Inferior parietal cortex (tissue), 1 donor: ENCODE results near the gene ADAM10.
"Not testable (repeated sequence)": the region's sequence is repeated elsewhere in the genome, so short reads cannot be mapped to it uniquely, and the experiment has no call there.

Experiments used
- DNase-seq: peaks from one replicate; pipeline ENCODE4 v3.0.0-alpha.2; 2016; ENCODE audit errors: extremely low spot score

Gene ADAM10

DNA sequence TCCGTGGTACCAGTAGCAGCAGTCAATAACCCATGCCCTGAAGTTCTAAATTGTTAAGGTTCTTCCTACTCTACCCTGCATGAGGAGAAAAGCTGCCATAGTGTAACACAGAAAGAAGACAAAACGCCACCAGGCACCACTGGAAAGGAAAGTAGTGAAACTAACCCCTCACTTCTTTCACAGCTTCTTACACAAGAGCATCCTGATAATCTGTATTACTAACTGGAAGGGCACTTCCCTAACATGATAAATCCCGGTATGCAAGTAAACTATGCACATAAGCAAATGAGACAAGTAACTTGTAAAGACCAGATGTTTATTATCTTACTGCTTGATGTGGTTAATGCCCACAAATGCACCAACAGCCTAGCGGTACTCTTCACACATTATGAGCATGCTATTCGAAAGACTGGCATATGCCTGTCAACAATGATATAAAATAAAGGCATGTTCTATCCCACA is 141.3 kb downstream of the ADAM10 start:
- DNase-seq, result no peak

DNA sequence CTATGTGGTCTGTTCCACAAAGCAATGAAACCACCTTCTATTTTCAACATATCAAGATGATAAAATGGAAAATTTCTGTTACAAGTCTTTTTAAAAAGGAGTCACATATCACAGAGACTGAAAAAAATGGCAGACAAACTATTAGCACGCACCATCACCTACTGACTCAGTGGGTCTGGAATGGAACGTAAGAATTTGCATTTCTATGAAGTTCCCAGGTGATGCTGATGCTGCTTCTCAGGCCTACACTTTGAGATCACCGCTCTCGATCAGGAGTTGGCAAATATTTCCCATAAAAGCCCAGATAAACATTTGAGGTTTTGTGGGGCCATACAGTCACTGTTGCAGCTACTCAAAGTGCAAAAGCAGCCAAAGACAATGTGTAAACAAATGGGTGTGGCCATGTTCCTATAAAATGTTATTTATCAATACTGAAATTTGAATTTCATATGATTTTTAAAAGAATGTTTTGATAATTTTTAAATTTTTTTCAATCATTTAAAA is 142.9 kb downstream of the ADAM10 start:
- DNase-seq, result no peak

DNA sequence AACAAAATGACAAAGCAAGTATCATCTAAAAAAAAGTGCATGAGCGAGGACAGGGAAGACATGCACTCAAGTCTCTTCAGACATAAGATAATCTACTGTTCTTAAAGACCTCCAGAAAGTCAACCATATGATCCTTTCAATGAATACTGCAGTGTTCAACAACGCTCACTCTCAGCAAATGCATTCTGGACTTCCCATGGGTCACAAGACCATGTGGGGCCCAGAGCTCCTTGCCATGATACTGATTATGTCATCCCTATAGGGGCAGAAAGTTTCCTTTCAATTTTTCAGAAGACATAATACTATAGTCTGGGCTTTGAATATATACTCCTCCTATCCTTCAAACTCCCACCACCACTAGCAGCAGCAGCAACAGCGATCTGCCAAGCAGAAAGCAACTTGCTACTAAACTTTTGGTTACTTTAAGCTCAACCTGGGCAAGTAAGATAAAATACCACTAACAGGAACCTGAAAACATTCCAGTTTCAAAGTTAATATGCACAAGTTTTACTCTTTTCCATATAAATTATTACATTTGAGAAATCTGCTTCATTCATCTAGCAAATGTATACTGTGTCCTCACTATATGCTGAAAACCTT is 143.5 kb downstream of the ADAM10 start:
- DNase-seq, result no peak

DNA sequence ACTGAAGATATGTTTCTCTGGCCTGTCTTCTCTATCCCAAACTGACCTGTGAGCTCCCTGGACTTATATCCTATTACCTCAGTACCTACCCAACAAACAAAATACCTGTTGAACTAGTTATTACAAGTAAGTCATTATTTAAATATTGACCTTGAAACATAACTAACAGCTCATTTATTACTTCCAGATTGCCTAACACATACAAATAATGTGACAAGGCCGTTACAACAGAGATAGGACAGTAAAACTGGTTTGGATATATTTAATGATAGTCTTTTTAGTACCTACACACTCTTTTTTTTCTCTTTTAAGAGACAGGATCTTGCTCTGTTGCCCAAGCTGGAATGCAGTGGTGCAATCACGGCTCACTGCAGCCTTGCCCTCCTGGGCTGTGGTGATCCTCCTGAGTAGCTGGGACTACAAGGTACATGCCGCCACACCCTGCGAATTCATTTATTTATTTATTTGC is 145.0 kb downstream of the ADAM10 start:
- no peak for DNase-seq

DNA sequence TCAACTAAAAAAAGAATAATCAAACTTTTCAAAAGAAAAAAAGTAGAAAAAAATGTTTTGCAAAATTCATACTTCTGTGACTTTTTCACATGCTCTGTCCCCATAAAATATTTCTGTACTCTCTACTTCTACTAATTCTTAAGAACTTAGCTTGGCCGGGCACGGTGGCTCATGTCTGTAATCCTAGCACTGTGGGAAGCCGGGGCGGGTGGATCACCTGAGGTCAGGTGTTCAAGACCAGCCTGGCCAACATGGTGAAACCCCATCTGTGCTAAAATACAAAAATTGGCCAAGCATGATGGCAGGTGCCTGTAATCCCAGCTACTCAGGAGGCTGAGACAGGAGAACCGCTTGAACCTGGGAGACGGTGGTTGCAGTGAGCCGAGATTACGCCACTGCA is 145.6 kb downstream of the ADAM10 start:
- DNase-seq, result not testable (repeated sequence)

DNA sequence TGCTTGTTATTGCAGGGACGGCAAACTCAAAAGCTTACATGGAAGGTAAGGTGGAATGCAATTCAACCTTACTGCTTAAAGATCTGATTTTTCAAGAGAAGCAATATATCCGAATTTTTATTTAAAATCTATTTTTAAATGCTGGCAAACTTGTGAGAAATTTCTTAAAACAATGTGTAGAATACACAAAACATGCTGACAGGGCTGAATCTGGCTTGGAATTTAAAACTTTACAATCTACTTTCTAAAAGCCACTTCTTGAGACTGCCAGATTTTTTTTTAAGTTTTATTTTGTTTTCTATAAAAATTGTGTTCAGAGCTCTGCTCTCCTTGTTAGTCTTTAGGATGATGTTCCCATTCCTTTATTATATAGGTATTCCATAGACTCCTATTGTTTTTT is 146.7 kb downstream of the ADAM10 start:
- DNase-seq, result no peak

DNA sequence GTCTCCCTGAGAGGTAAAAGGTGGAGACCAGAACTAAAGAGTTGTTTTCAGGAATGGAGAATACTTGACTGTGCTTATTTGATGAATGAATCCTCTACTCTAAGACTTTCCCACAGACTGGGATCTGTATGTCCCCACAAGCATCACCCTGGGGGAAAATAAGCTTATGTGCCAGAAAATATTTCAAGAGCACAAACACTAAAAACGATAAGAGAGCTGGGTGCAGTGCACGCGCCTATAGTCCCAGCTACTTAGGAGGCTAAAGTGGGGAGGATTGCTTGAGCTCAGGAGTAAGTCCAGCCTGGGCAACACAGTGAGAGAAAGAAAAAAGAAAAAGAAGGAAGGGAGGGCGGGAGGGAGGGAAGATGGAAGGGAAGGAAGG is 150.7 kb downstream of the ADAM10 start:
- no peak for DNase-seq

DNA sequence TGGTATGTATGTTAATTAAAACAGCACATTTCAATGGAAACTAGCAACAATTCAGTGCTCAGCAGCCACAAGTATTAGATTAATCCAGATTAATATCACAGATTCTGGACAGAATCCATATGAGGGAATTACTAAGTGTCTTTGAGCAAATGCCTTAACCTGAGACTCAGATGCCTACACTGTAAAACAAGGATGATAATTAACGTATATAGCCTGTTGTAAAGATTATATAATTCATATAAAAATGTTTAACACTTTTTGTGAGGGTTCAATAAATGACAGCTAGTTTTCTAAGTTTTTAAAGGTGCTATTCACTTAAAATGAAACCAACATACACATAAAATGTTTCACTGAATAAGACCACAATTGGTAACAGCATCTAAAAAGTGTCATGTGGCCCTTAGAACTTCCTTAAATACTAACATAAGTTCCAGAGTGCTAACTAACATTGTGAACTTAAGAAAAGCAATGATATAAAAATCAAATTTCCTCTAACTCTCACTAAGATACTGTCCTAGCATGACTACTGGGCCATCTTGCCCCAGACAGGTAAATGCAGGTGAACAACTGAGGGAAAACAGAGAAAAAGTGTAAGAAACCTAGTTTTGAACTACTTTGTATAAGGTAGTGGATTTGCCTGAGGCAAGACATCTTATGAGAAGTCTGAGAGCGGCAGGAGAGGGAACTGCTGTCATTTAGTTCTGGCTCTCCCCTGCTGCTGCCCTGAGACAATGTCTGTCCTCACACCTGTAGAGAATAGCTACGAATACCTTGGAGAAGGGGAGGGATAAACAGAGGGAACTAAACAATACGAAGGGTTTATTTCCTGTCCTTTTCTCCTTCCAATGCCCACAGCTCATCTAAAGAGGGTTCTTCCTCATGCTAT is 151.3 kb downstream of the ADAM10 start:
- DNase-seq, result no peak

DNA sequence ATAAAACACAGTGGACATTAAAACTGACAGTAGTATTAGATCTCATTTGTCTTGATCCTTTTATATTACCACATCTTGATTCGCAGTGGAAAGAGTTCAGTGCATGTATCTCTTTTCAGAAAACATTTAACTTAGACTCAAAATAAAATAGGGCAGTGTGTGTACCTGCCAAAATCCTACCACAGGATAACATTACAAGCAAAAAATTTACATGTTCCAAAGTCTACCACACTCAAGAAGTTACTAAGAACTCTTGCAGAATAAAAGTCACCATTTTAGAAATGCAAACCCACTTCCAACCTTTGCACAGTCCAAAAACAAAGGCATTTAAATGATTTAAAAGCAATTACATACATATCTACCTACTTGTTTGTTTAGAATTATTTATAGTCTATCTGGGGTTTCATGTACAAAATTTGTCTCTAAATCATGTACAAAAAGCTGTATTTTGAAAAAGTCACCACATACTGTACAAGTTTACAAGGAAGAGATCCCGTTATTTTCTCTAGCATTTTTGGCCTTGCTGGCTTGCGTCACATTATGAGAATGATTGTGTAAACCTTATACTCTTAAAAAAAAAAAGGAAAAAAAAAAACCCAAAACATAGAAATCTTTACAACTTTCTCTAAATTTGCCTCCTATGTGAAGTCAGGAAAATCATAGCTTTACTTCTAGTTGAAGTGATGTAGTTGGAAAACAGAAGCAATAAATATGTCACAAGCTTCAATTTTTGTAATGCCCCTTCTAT is 153.8 kb downstream of the ADAM10 start:
- no peak for DNase-seq

DNA sequence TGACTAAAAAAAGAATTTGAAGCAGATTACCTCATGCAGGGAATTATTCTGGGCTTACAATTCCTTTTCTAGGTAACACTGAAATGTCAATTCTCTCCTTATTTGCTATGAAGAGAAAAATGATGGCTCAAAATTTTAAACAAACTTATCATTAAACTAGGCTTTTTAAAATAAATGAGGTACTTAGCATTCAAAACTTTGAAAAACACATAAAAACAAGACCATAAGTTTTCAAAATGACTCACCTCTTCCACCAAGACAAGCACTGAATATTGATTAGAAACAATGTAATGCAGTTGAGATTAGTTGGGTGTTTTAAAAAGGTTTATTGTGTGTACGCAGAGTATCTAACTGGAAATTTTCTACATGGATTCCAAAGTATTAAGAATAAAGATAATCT is 154.6 kb downstream of the ADAM10 start:
- DNase-seq, result no peak

DNA sequence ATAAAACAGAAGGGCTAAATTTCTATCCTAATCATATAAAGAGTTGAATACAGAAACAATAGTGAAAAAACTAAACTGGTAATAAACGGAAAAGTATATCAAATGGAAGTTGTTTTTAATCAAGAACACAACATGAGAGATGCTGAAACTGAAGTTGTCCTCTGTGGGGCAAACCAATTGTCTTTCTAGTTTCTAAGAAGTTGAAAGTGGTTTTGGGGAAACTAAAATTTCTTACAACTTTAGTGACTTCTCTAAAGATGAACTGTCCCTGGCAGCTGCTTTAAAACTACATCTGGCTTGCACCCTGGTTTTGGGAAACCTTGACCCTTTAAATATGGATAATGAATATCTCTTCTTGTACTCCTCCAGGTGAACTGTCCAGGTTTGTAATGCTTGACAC is 155.6 kb downstream of the ADAM10 start:
- no peak for DNase-seq

DNA sequence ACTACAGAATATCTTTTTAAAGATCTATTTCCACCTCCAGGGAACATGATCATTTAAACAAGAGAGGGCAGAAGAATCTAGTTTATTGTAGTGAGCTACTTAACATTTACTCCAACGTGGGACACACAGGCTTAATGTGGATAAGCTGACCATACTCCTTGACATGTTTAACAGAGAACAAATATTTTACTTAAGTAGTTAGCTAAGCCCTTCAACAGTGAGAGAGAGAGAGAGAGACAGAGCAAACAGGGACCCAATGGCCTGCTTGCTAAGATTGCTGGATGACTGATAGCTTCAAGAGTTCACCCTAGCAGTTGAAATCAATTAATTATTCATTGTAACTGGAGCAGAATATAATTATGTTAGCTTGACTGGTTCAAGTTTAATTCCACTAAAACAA is 158.6 kb downstream of the ADAM10 start:
- no peak for DNase-seq

DNA sequence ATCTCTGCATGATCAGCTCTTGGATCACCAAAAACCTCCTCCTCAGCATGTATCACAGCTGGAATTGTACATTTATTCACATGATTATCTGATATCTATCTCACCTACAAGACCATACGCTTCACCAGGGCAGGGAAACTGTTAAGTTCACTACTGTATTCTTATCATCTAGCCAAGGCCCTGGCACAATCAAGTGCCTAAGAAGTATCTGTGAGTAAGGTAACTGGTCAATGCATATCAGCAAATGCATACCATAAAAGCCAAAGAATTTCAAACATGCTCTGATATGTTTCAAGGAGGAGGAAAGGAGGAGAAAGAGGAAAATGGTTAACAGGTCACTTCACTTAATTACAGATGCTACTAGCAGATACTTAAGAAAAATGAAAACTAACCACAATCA is 159.3 kb downstream of the ADAM10 start:
- DNase-seq, result no peak

DNA sequence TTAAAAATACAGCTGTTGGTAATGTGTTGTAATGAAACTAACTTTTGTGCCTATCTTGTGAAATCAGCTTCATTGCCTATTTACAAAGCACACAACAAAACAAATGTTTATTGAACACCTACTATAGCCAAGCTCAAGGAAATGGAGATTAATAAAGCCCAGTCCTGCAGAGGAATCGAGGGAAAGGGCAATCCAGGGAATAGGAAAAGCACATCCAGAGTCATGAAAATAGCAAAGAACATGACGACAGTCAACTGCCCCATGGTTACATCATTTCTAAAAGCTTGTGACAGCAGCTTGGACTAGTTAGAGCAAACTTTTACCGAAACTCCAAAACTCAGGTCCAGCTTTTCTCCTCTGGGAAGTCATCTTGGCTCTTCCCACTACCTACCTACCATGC is 160.5 kb downstream of the ADAM10 start:
- no peak for DNase-seq

DNA sequence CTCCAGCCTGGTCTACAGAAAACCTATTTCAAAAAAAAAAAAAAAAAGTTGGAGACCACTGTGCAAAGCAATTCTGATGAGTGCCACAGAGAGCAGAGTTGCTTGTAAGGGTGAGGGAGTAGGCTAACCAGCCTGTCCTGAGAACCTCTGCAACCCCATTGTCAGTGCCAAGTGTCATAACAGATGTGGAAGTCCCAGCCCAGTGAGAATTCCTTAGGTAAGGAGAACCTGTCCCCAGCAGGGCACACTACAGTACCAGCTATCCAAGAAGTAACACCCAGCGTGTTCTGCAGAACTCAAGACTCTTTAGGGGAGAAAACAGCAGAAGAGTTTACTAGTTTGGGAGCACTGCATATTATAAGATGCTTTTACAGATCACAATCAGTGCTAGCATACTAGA is 161.4 kb downstream of the ADAM10 start:
- no peak for DNase-seq

DNA sequence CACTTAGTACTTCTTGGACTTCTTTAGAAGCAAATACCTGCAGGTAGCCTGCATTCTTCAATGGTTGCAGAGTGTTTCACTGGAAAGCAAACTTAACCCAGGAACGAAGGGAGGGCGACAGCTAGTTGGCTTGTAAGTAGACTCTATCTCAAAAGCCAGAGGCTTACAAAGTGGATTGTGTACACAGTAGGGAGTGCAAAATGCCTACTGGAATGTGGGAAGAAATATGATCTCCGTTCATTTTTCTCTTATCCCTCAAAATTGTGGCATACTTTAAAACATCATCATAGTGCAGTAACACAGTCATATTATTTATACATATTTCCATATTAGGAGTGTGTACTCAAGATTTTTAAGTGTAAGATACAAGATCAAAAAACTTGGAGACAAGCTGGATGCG is 162.0 kb downstream of the ADAM10 start:
- no peak for DNase-seq

DNA sequence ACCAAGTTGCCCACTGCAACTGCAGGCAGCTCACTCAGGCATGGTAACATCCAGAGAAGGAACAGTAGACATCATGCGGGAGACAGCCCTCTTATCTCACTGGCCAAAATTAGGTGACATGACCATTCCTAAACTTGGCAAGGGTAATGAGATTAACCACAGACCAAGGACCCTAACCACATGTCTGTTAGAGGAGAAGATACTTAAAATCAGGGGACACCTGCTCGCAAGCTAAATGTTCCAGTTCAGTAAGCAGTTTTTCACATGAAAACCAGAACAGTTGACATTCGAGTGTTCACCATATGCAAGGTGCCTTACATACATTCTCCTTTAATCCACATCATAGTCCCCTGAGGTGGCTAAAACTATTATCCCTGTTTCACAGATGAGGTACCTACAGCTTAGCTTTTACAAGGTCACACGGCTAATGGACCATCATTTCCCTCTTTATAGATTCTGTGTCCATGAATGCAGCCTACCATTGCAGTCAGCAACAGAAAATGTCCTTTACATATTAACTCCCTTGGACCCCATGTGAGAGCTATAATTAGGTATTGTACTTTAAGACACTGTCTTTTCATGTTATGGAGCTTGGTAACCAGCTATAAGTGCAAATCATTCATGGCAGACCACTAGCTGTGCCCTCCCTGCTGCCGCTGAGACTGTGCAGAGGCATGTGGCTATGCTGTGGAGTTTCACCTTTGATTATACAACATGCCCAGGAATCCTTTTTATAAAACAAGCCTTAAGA is 163.6 kb downstream of the ADAM10 start:
- no peak for DNase-seq

DNA sequence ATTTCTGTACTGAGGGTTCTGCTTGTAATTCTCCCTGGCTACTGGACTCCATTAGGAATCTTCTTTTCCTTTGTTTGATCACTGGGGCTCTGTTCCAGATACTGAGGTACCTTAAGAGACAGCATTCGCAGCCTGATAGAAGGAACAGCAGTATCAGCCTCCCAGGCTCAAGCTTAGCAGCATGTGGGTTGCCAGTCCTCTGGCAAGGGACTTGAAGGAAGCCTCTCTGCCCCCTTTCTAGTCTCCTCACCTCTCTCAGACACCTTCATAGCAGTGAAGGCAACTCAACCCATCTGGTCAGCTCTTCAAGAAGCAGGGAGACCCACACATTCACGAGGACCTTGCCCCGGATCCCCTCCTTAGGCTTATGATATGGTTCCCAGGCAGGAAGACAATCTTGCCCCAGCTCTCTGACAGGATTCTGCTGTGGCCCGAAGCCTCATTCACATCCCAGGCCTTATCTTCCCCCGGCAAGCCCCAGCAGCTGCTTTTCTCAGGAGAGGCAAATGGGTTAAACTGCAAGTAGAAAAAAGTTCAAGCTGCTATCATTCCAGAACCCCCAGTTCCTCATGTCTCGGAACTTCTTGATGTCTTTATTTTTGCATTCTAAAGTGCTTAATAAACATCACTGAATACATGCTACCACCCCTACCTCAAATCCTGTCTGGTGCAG is 164.6 kb downstream of the ADAM10 start:
- no peak for DNase-seq

DNA sequence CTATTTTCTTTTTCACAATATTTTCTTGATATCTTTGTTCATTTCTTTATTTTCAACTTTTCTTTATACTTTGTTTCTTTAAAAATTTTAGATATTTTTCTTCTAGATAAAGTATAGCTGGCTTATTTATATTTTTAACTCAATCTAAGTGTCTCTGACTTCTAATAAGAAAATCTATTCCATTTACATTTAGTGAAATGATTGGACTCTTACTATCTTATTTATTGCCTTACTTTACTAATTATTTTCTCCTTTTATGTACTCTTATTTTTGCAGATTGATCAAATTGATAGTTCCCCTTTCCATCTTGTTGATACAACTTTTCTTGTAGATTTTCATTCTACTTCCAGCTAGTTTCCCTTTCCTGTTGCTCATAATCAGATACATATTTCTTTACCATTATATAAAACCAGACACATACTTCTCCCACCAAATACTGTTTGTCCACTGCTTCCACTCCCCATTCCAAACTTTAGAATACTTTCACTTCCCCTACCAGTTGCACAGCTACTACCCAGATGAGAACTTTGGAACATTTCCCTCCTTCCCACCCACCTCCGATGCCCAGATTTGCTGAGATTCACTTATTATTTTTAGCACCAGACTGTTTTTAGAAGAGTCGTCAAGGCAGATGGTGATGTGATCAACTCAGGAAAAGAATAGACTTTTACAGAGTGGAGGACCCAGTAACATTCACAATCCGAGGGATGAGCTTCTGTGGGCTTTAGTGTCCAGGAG is 166.2 kb downstream of the ADAM10 start:
- no peak for DNase-seq

DNA sequence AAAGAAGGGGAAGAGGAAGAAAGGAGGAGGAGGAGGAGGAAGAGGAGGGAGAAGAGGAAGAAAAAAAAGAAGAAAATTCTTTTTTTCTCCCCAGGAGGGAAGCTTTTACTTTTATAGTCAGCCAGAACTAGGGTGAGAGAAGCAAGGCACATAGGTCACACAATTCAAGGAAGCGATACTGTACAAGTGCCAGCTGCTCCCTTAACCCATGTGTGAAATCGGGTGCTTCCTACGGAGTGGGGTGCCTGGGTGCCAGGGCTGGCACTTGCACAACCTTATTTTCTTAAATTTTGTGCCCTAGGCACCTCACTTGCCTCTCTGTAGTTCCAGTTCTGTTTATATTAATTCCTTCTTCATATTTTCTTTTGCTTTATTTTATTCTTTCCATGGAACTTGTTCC is 167.3 kb downstream of the ADAM10 start:
- DNase-seq, result no peak
